ENCODE measurements around the gene ANO2. TPM values are rescaled to one million over a fixed set of nuclear protein-coding genes. Genes with fewer than 3 reads are reported as not detected.

The ANO2 gene
- total RNA-seq, 2 donors from 2014 or later = 0.89 TPM; not detected in 1

GRCh38 chr12:5921966-5922899 is 22.8 kb downstream of the ANO2 start:
- H3K4me1 Mint-ChIP-seq = peaks cover 3% of the 10 kb centered on the region
- no peak for ATAC-seq

DNA sequence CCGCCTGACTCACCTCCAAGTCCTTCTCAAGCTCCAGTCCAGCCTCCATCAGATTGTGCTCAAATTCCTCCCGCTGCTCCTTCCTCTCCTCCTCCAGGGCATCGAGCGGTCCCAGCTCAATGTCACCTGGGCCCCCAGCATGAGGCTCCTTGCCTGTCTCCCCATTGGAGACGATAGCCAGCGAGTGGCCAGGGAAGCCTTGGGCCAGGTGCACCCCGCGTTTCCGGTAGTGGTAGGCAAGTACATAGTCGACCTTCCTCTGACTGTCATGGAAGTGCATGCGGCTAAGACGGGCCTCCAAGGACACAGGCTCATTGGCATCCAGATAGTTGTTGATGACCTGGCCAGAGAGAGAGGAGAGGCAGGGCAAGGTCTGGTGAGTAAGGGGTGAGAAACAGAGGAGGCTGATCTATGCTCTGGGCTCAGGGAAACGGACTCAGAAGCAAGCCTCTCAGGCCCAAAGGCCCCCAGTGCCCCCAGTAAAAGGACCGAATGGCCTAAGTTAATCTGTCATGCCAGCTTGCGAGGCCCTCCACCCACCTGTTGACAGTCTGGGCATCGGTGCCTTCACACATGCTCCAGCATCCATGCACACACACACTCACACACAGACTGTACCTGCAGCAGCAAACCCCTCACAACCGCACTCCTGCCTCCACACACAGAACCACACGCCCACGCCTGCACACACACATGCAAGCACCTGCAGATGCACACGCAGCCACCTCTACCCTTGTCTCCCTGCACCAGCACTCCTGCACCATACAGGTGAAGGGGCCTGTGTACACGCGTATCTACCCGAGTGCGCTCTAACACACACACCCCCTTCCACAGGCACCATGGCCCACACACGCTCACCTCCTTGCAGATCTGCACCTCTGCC is 23.8 kb downstream of the ANO2 start:
- Mint-ChIP-seq H3K4me1 (peaks cover 3% of the 10 kb centered on the region), H3K27me3 (peaks cover 33% of the 10 kb centered on the region), H3K27ac (no peak overlapping the region), H3K36me3 (ENCODE audit: low read depth) (peaks cover 2% of the 10 kb centered on the region), H3K4me3 (no peak overlapping the region)
- DNase-seq = no peak
- no peaks in the 10 kb centered on the region for H3K9me3 ChIP-seq (ENCODE audit: control insufficient read depth, low read length, poor library complexity, severe bottlenecking)
- ATAC-seq = no peak

More at GRCh38 chr12:5921966-5922899, 22.8 kb downstream of the ANO2 start:
- H3K9me3 ChIP-seq (ENCODE audit: control insufficient read depth, low read length, poor library complexity, severe bottlenecking) = no peaks in the 10 kb centered on the region
- Mint-ChIP-seq H3K27me3 (peaks cover 38% of the 10 kb centered on the region), H3K36me3 (ENCODE audit: low read depth) (peaks cover 2% of the 10 kb centered on the region), H3K4me3 (no peak overlapping the region), H3K27ac (no peak overlapping the region)
- DNase-seq = no peak

DNA sequence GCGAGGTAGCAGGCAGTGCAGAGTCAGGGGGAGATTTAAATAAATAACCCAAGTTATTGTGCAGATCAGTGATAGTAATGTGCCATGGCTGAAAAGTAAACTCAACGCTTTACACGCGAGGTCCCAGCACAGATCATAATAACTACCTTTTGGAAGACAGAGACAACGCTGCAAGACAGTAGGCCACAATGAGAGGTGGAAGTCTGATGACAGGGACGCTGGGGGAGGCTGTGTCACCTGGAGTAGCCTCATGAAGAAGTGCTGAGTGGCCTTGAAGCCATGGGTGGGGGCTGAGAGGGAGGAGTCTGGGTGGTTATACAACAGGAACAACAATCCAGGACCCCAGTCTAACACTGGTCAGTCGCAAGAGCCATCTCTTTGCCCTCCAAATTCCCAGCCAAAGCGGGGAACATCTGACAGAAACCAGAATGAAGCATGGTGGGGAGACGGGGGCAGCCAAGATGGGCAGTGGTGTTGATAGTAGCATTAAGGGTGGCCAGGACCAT is 28.2 kb downstream of the ANO2 start:
- H3K36me3 Mint-ChIP-seq (ENCODE audit: low read depth) = peaks cover 2% of the 10 kb centered on the region
- peak overlapping the region; percentile 19 for H3K4me3 Mint-ChIP-seq
- no peak overlapping the region for H3K27ac Mint-ChIP-seq
- no peak for ATAC-seq
- peaks cover 3% of the 10 kb centered on the region for H3K4me1 Mint-ChIP-seq
- H3K9me3 ChIP-seq (ENCODE audit: control insufficient read depth, low read length, poor library complexity, severe bottlenecking) = no peaks in the 10 kb centered on the region
- no peak for DNase-seq
- H3K27me3 Mint-ChIP-seq = peaks cover 27% of the 10 kb centered on the region

- no peak overlapping the region for H3K4me3 Mint-ChIP-seq
- H3K36me3 Mint-ChIP-seq (ENCODE audit: low read depth) = peaks cover 2% of the 10 kb centered on the region
- H3K27ac Mint-ChIP-seq = no peak overlapping the region
- H3K27me3 Mint-ChIP-seq = peaks cover 30% of the 10 kb centered on the region
- no peak for DNase-seq
- H3K4me1 Mint-ChIP-seq = no peaks in the 10 kb centered on the region
- H3K9me3 ChIP-seq (ENCODE audit: control insufficient read depth, low read length, poor library complexity, severe bottlenecking) = no peaks in the 10 kb centered on the region
- ATAC-seq = no peak
Measured at GRCh38 chr12:5915511-5915910, 29.5 kb downstream of the ANO2 start.

- no peak for ATAC-seq
- no peak for DNase-seq
- H3K9me3 ChIP-seq (ENCODE audit: control insufficient read depth, low read length, poor library complexity, severe bottlenecking) = no peaks in the 10 kb centered on the region
- Mint-ChIP-seq H3K4me3 (no peak overlapping the region), H3K27me3 (peaks cover 32% of the 10 kb centered on the region), H3K36me3 (ENCODE audit: low read depth) (peaks cover 2% of the 10 kb centered on the region), H3K27ac (no peak overlapping the region), H3K4me1 (no peaks in the 10 kb centered on the region)
Measured at GRCh38 chr12:5914387-5915149, 30.5 kb downstream of the ANO2 start.

- no peak for DNase-seq
- H3K4me3 Mint-ChIP-seq = no peak overlapping the region
- ATAC-seq = no peak
- no peaks in the 10 kb centered on the region for H3K36me3 Mint-ChIP-seq (ENCODE audit: low read depth)
- no peaks in the 10 kb centered on the region for H3K9me3 ChIP-seq (ENCODE audit: control insufficient read depth, low read length, poor library complexity, severe bottlenecking)
- no peaks in the 10 kb centered on the region for H3K4me1 Mint-ChIP-seq
- peaks cover 35% of the 10 kb centered on the region for H3K27me3 Mint-ChIP-seq
- H3K27ac Mint-ChIP-seq = no peak overlapping the region
Measured at GRCh38 chr12:5913387-5913786, 31.7 kb downstream of the ANO2 start.

DNA sequence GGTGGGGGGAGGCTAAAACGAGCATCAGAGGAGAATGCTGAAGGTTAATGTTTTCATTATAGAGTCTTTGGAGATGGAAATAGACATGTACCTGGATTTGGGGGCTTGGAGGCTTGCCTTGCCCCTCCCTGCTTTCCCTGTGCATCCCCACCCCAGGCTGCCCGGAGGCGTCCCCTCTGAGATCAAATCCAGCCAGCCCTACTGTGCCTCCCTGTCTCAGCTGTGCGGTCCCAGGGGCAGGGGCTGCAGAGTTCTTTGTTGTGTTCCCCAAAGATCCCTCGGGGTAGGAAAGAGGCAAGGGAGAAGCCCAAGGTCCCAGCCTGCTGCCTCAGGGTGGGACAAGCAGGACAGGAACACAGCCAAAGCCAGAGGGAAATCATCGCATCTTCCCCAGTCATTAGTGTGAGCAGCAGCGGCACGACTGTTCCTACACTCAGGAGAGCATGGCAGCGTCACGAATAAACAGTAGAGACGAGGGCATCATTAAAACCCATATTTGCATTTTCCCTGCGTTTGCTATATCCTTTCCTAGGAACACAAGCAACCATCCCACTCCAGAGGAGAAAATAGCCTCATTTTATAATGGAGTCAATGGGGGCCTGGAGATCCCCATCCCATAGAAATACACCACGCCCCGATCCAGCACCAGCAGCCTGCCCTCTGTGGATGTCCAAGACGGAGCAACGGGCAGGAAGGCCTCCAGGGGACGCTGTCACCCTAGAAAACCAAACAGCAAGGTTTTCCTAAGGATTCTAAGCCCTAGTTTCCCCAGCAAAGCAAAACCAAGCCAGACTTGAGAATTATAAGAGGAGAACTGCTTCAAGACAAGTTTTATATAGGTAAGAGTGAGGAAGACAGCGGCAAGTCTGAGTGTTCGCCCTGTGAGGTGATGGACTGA is 32.4 kb downstream of the ANO2 start:
- ATAC-seq (no peak), DNase-seq (no peak)
- no peak overlapping the region for H3K4me3 Mint-ChIP-seq
- H3K4me1 Mint-ChIP-seq = no peaks in the 10 kb centered on the region
- H3K36me3 Mint-ChIP-seq (ENCODE audit: low read depth) = no peaks in the 10 kb centered on the region
- no peaks in the 10 kb centered on the region for H3K9me3 ChIP-seq (ENCODE audit: control insufficient read depth, low read length, poor library complexity, severe bottlenecking)
- H3K27me3 Mint-ChIP-seq = peaks cover 42% of the 10 kb centered on the region
- H3K27ac Mint-ChIP-seq = no peak overlapping the region

GRCh38 chr12:5912011-5912410 is 33.0 kb downstream of the ANO2 start:
- ATAC-seq (no peak), DNase-seq (no peak)
- H3K4me3 Mint-ChIP-seq = no peak overlapping the region
- no peaks in the 10 kb centered on the region for H3K4me1 Mint-ChIP-seq
- peaks cover 47% of the 10 kb centered on the region for H3K27me3 Mint-ChIP-seq
- H3K9me3 ChIP-seq (ENCODE audit: control insufficient read depth, low read length, poor library complexity, severe bottlenecking) = no peaks in the 10 kb centered on the region
- H3K36me3 Mint-ChIP-seq (ENCODE audit: low read depth) = no peaks in the 10 kb centered on the region
- H3K27ac Mint-ChIP-seq = no peak overlapping the region

DNA sequence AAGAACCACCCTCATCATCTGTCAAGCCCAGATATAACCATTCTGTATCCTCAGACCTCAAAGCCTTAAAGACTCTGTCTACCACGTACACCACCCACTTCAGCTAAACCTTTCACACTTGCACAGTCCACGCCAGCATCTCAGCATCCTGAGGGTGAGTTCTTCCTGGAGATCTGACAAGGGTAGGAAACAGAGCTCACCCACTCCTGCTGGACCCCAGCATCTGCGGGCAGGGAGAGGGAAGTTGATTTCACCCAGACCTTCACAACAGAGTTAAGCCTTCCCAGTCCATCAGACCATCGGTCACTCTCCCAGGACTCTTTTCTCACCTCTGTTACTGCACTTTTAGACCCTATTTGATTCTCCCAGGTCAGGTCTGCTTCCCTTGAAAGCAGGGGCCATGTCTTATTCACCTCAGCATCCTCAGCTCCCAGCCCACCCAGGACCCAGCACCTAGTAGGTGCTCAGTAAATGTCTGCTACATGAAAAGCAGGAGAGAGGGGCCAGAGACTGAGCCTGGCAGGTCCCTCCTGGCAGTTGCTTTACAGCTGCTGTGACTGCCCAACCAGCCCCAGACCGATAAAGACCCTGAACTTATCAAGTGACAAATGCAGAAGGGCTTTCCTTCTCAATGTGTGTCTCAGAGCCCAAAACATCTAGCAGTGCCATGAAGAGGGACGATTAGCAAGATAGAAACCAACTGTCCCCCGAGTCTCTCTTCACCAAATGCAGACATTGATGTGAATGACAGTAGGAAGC is 34.1 kb downstream of the ANO2 start:
- no peaks in the 10 kb centered on the region for H3K36me3 Mint-ChIP-seq (ENCODE audit: low read depth)
- H3K27me3 Mint-ChIP-seq = peaks cover 47% of the 10 kb centered on the region
- no peak overlapping the region for H3K27ac Mint-ChIP-seq
- H3K4me1 Mint-ChIP-seq = no peaks in the 10 kb centered on the region
- H3K9me3 ChIP-seq (ENCODE audit: control insufficient read depth, low read length, poor library complexity, severe bottlenecking) = no peaks in the 10 kb centered on the region
- ATAC-seq (no peak), DNase-seq (no peak)
- H3K4me3 Mint-ChIP-seq = no peak overlapping the region

DNA sequence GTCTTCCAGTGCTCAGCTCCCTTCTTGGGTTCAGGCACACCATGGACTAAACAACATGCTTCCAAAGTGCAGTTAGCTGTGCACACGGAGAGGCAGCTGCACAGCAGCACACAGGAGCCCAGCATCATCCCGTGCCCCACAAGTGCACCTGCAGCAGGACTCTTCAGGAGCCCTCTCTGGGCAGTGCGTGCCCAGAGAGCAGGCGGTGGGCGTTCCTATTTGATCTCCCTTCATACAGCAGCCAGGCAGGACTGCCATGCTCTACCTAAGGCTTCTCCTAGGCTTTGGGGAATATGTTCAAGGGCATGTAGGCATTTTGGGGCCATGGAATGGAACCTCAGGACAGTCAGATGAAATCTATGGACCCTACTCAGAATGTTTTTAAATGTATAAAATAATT is 35.5 kb downstream of the ANO2 start:
- ATAC-seq = no peak
- no peaks in the 10 kb centered on the region for H3K4me1 Mint-ChIP-seq
- no peaks in the 10 kb centered on the region for H3K9me3 ChIP-seq (ENCODE audit: control insufficient read depth, low read length, poor library complexity, severe bottlenecking)
- no peak overlapping the region for H3K27ac Mint-ChIP-seq
- DNase-seq = no peak
- H3K27me3 Mint-ChIP-seq = peaks cover 58% of the 10 kb centered on the region
- H3K4me3 Mint-ChIP-seq = no peak overlapping the region
- no peaks in the 10 kb centered on the region for H3K36me3 Mint-ChIP-seq (ENCODE audit: low read depth)

DNA sequence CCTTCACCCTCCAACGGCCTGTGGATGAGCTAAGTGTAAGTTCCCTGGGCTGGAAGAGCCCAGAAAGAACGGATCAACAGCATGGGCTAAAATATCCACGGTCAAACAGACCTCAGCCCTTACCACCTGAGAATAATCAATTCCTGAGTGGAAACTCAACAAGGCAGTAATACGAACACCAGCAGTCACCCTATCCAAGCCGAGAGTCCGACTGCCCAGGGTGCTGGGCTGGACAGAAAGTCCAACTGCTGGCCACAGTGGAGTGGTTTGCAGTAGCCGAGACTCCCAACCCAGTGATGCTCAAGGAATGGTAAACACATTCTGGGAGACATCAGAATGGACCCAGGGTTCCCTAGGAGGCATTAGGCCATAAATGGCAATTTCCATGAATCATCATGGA is 36.8 kb downstream of the ANO2 start:
- H3K9me3 ChIP-seq (ENCODE audit: control insufficient read depth, low read length, poor library complexity, severe bottlenecking) = no peaks in the 10 kb centered on the region
- Mint-ChIP-seq H3K36me3 (ENCODE audit: low read depth) (no peaks in the 10 kb centered on the region), H3K4me1 (no peaks in the 10 kb centered on the region), H3K27ac (no peak overlapping the region), H3K27me3 (peaks cover 64% of the 10 kb centered on the region), H3K4me3 (no peak overlapping the region)
- no peak for DNase-seq
- ATAC-seq = no peak

Measured in T-helper 17 cell (primary cell).